SK-N-MC (cell line): ENCODE data around the gene ZNF710.

Source experiments
- EZH2 ChIP-seq: fragments of 200-600 bp; sonication (generic); IDR thresholded peaks from one replicate; pipeline ENCODE4 v1.6.1; 2017; ENCODE audit warnings: antibody characterized with exemption
- POLR2AphosphoS5 ChIP-seq: IDR thresholded peaks from 2 replicates; pipeline ENCODE4 v1.6.1; 2012; ENCODE audit warnings: mild to moderate bottlenecking, low read depth, low read length, borderline replicate concordance

GRCh38 chr15:90047956-90048575 lies 46.9 kb downstream of the ZNF710 start:
- no peak for TF ChIP-seq EZH2
- no peak for TF ChIP-seq POLR2AphosphoS5
